ENCODE results near the gene PRKCG.

GRCh38 chr19:53849237-53849676 is 32.7 kb upstream of the PRKCG start:
- TF ChIP-seq CTCF (IDR thresholded peaks at IDR 0.05) (no peak), POLR2A (IDR thresholded peaks at IDR 0.05) (no peak)
